Measurements from ENCODE around the gene ACKR3. TPM values are rescaled to one million over a fixed set of nuclear protein-coding genes. Genes with fewer than 3 reads are reported as not detected.
A peak's percentile ranks its signal among the peaks of the same experiment; 100 is the strongest.

ACKR3 gene
- total and polyA plus RNA-seq, 2 of the 4 experiments (the other 2 are of a cell fraction) = not detected

DNA sequence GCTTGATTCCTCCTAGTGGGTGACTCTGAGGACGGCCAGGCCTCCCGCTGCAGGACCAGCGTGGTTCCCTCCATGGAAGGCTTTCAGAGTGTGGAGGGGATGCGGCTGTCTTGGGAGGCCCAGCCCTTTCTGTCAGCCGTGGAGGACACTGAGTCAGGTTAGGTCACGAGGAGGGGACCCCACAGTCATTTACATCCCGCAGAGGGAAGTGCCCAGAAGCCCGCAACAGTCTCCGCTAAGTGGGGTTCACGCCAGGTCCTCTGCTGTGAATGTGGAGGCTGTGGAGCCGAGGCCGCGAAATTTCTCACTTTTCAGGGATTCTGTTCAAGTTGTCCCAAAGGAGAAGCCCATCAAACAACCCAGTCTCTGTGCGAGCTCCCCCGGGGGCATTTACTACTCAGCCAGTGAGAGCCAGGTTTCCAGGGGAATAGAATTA, 8.8 kb downstream of the ACKR3 start:
- H3K9ac ChIP-seq (ENCODE audit: low read depth, low read length) = no peak overlapping the region
- dilution Hi-C loops (cut with HindIII; ENCODE audit: low sequenced_read_pairs, unreplicated experiment) = no loop called here
- no peak overlapping the region for H2BK15ac ChIP-seq (ENCODE audit: low read depth, low read length)
- H3K18ac ChIP-seq (ENCODE audit: low read depth, low read length) = no peak overlapping the region
- H3K4me2 ChIP-seq (ENCODE audit: low read depth, low read length) = no peak overlapping the region
- no peak overlapping the region for H3K14ac ChIP-seq (replicated peaks; ENCODE audit: low read depth, low read length)
- TF ChIP-seq, protein P1, sequence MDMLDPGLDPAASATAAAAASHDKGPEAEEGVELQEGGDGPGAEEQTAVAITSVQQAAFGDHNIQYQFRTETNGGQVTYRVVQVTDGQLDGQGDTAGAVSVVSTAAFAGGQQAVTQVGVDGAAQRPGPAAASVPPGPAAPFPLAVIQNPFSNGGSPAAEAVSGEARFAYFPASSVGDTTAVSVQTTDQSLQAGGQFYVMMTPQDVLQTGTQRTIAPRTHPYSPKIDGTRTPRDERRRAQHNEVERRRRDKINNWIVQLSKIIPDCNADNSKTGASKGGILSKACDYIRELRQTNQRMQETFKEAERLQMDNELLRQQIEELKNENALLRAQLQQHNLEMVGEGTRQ (IDR thresholded peaks at IDR 0.05; ENCODE audit: low read depth, low read length) = no peak
- TF ChIP-seq RAD21 (IDR thresholded peaks at IDR 0.05; ENCODE audit: low read length) (no peak), MAZ (IDR thresholded peaks at IDR 0.05; ENCODE audit: borderline replicate concordance, low read depth, low read length) (no peak), MXI1 (IDR thresholded peaks at IDR 0.05; ENCODE audit: borderline replicate concordance, low read depth, low read length) (no peak), MAFK (IDR thresholded peaks at IDR 0.05; ENCODE audit: low read depth, low read length) (no peak), RFX5 (IDR thresholded peaks at IDR 0.05; ENCODE audit: low read depth, low read length) (no peak), FOS (IDR thresholded peaks at IDR 0.05; ENCODE audit: low read depth, low read length) (no peak), POLR2A (IDR thresholded peaks at IDR 0.05; ENCODE audit: low read depth, low read length) (no peak), RCOR1 (IDR thresholded peaks at IDR 0.05; ENCODE audit: insufficient replicate concordance, low read length) (no peak), BHLHE40 (IDR thresholded peaks at IDR 0.05; ENCODE audit: low read depth, low read length) (no peak), SMC3 (IDR thresholded peaks at IDR 0.05; ENCODE audit: low read depth, low read length) (no peak), CHD1 (IDR thresholded peaks at IDR 0.05; ENCODE audit: low read depth, low read length) (no peak), CEBPB (IDR thresholded peaks at IDR 0.05; ENCODE audit: low read depth, low read length) (no peak), NFE2L2 (IDR thresholded peaks at IDR 0.05; ENCODE audit: low read depth, low read length) (no peak)
- TF ChIP-seq, protein P2, sequence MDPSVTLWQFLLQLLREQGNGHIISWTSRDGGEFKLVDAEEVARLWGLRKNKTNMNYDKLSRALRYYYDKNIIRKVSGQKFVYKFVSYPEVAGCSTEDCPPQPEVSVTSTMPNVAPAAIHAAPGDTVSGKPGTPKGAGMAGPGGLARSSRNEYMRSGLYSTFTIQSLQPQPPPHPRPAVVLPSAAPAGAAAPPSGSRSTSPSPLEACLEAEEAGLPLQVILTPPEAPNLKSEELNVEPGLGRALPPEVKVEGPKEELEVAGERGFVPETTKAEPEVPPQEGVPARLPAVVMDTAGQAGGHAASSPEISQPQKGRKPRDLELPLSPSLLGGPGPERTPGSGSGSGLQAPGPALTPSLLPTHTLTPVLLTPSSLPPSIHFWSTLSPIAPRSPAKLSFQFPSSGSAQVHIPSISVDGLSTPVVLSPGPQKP (IDR thresholded peaks at IDR 0.05; ENCODE audit: borderline replicate concordance, low read depth, low read length) = no peak
- TF ChIP-seq, protein P3, sequence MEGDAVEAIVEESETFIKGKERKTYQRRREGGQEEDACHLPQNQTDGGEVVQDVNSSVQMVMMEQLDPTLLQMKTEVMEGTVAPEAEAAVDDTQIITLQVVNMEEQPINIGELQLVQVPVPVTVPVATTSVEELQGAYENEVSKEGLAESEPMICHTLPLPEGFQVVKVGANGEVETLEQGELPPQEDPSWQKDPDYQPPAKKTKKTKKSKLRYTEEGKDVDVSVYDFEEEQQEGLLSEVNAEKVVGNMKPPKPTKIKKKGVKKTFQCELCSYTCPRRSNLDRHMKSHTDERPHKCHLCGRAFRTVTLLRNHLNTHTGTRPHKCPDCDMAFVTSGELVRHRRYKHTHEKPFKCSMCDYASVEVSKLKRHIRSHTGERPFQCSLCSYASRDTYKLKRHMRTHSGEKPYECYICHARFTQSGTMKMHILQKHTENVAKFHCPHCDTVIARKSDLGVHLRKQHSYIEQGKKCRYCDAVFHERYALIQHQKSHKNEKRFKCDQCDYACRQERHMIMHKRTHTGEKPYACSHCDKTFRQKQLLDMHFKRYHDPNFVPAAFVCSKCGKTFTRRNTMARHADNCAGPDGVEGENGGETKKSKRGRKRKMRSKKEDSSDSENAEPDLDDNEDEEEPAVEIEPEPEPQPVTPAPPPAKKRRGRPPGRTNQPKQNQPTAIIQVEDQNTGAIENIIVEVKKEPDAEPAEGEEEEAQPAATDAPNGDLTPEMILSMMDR (conservative IDR thresholded peaks at IDR 0.05; ENCODE audit: low read depth, low read length) = no peak
- H3K27me3 ChIP-seq (ENCODE audit: control insufficient read depth, insufficient read depth, low read length) = peaks cover 4% of the 10 kb centered on the region; the same call in 1 of the 2 replicates
- H3K79me1 ChIP-seq (ENCODE audit: low read depth in 1 of 2, low read length in 2 of 2) = no peaks in the 10 kb centered on the region
- in situ Hi-C loops (cut with MboI; ENCODE audit: low sequenced_read_pairs) = no loop called here
- no peak overlapping the region for H2BK20ac ChIP-seq (ENCODE audit: low read depth, low read length)
- peak overlapping the region; percentile 51 for H2AFZ ChIP-seq (replicated peaks; ENCODE audit: low read length, poor library complexity)
- peaks cover 2% of the 10 kb centered on the region for H3K9me3 ChIP-seq (ENCODE audit: control insufficient read depth, insufficient read depth, low read length)
- no peak overlapping the region for H4K91ac ChIP-seq (ENCODE audit: insufficient read depth, low read depth, low read length)
- H3K4me3 ChIP-seq (ENCODE audit: insufficient read depth, low read depth, low read length) = no peak overlapping the region
- H2BK120ac ChIP-seq (ENCODE audit: low read depth, low read length) = no peak overlapping the region
- no peaks in the 10 kb centered on the region for H3K4me1 ChIP-seq (ENCODE audit: control insufficient read depth, insufficient read depth, low read length)
- POLR2A ChIA-PET (ENCODE audit: unreplicated experiment) = no interaction called here
- no peak overlapping the region for H3K27ac ChIP-seq (ENCODE audit: insufficient read depth, low read length)
- WGBS, 2 experiments (ENCODE audit: extremely low coverage in 2 of 2, insufficient read length in 1 of 2) = no CpG with 5 or more reads among the region's 15 CpGs
- H3K23ac ChIP-seq (ENCODE audit: low read depth, low read length) = no peak overlapping the region
- H4K20me1 ChIP-seq (ENCODE audit: insufficient read depth, low read length) = no peaks in the 10 kb centered on the region
- intact Hi-C loops (cut with micrococcal nuclease) = no loop called here
- H3K9me1 ChIP-seq (ENCODE audit: insufficient read depth, low read length) = no peaks in the 10 kb centered on the region
- no peak overlapping the region for H2BK5ac ChIP-seq (ENCODE audit: low read depth, low read length, poor library complexity, severe bottlenecking)
- no peak overlapping the region for H2AK9ac ChIP-seq (replicated peaks; ENCODE audit: low read depth, low read length, poor library complexity)
- no peak overlapping the region for H4K5ac ChIP-seq (ENCODE audit: low read depth, low read length)
- no TSS peak for BruUV-seq (replicated peaks)
- H3K4ac ChIP-seq (ENCODE audit: low read depth, low read length) = no peak overlapping the region
- no peak for ATAC-seq (ENCODE audit: low read depth)
- H3K56ac ChIP-seq (ENCODE audit: extremely low read depth, insufficient read depth, low read length) = no peak overlapping the region
- no peaks in the 10 kb centered on the region for H3K36me3 ChIP-seq (ENCODE audit: control insufficient read depth, insufficient read depth, low read length)
- CTCF ChIA-PET = no interaction called here
- no peak overlapping the region for H4K8ac ChIP-seq (ENCODE audit: low read depth in 2 of 2, low read length in 2 of 2)
- no peak overlapping the region for H2AK5ac ChIP-seq (ENCODE audit: low read depth, low read length)
- DNase-seq = no peak
